ENCODE measurements around the gene CAMK1D. TPM values are rescaled to one million over a fixed set of nuclear protein-coding genes. Genes with fewer than 3 reads are reported as not detected.

The CAMK1D gene
- total and polyA plus RNA-seq, 2 of the 8 experiments (the other 6 are each of a cell fraction or from before 2014, with no cell fraction given), result 3.5 to 10.6 TPM

DNA sequence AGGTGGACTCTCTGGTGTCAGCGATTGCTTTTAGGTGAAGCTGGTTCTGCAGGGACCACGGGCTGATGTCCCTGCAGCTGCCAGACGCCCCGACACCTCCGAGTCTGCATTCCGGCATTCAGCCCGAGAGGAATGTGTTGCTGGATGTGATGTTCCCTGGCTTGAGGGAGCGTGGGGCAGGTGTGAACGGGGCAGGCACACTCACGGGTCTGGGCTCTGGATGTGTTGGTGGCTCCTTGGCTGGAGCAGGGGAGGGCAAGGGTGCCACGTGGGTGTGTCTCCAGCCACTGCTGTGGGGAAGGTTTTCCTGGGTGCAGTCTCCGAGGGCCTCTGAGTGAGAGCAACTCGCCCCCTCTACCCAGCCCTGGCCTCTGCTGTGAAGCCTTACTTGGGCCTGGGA, 140.5 kb downstream of the CAMK1D start:
- POLR2A ChIA-PET (ENCODE audit: partially characterized antibody), result no interaction called here
- FAIRE-seq (no peak), DNase-seq (ENCODE audit: low read depth in 1 of 2, low spot score in 2 of 2) (no peak)
- Histone ChIP-seq H3K27ac (ENCODE audit: low read depth, low read length) (no peak overlapping the region), H4K5ac (ENCODE audit: insufficient read length, low read depth, low read length) (no peak overlapping the region), H2BK12ac (ENCODE audit: low read depth, low read length) (peak overlapping the region; percentile 0; the same call in 1 of the 2 replicates), H2BK20ac (ENCODE audit: low read length) (0 out of 2 replicates have a peak overlapping the region, but pooled peaks have one; percentile 32), H3K4me2 (ENCODE audit: insufficient read depth in 1 of 2, low read depth in 2 of 2, low read length in 2 of 2) (no peak overlapping the region), H3K56ac (replicated peaks; ENCODE audit: insufficient read length, low read depth, low read length) (no peak overlapping the region), H3K36me3 (ENCODE audit: control insufficient read depth in 2 of 4, insufficient read depth in 4 of 4, low read length in 3 of 4) (no peaks in the 10 kb centered on the region), H3K4ac (replicated peaks; ENCODE audit: insufficient read length, low read depth, low read length) (no peak overlapping the region), H3K4me3 (ENCODE audit: extremely low read depth in 1 of 4, insufficient read depth in 2 of 4, low read depth in 3 of 4, low read length in 4 of 4) (no peak overlapping the region), H3K14ac (ENCODE audit: insufficient read length) (no peak overlapping the region), H3K79me1 (ENCODE audit: low read depth, low read length) (no peaks in the 10 kb centered on the region), H3K23me2 (ENCODE audit: low read depth, low read length) (no peaks in the 10 kb centered on the region), H2BK5ac (ENCODE audit: low read depth, low read length) (no peak overlapping the region), H2AK5ac (ENCODE audit: low read depth, low read length) (no peak overlapping the region), H3K9ac (replicated peaks in 1 of 4; ENCODE audit: extremely low read depth in 1 of 4, low read depth in 3 of 4, low read length in 3 of 4) (no peak overlapping the region), H3K9me3 (ENCODE audit: insufficient read depth in 2 of 2, low read depth in 1 of 2, low read length in 1 of 2) (peaks cover 3 to 4% of the 10 kb centered on the region in 2 experiments; a peak in 2 of 4 replicates), H3K18ac (ENCODE audit: extremely low read depth, low read length) (no peak overlapping the region), H4K8ac (ENCODE audit: extremely low read depth, insufficient read depth, low read length) (no peak overlapping the region; the same call in 1 of the 2 replicates), H3K79me2 (ENCODE audit: control insufficient read depth in 1 of 2, insufficient read depth in 2 of 2, low read length in 2 of 2) (no peaks in the 10 kb centered on the region), H4K20me1 (replicated peaks in 1 of 2; ENCODE audit: control insufficient read depth in 1 of 2, insufficient read depth in 2 of 2, low read length in 2 of 2) (no peaks in the 10 kb centered on the region), H2BK120ac (replicated peaks; ENCODE audit: low read depth, low read length) (no peak overlapping the region), H3K4me1 (replicated peaks in 1 of 4; ENCODE audit: control insufficient read depth in 3 of 4, insufficient read depth in 4 of 4, low read length in 3 of 4) (peaks cover 0 to 9% (median 4%) of the 10 kb centered on the region in 4 experiments; a peak in 6 of 7 replicates), H3K27me3 (replicated peaks in 1 of 4; ENCODE audit: control insufficient read depth in 3 of 4, extremely low read depth in 1 of 4, insufficient read depth in 3 of 4, low read length in 3 of 4) (no peaks in the 10 kb centered on the region), H3K23ac (ENCODE audit: insufficient read length) (no peak overlapping the region), H2BK15ac (ENCODE audit: low read length) (no peak overlapping the region), H4K91ac (replicated peaks; ENCODE audit: insufficient read length, low read length) (no peak overlapping the region), H2AFZ (ENCODE audit: low read length) (no peak overlapping the region)
- CTCF ChIA-PET (ENCODE audit: partially characterized antibody), result interaction anchor here (1.0 kb wide), 1 partner anchor 237 kb away, joined by 3 read pairs; no protein-coding TSS in a partner anchor
- 83% methylated on average over 13 of the region's 13 CpGs; no CpG with 5 or more reads in 1 of the 2 experiments for WGBS, 2 experiments (ENCODE audit: extremely low coverage in 1 of 2, insufficient coverage in 1 of 2, insufficient read length in 1 of 2, insufficient replicate concordance in 2 of 2, low coverage in 1 of 2, low lambda C conversion rate in 2 of 2, missing lambda C conversion rate in 1 of 2)
- TF ChIP-seq TEAD4 (IDR thresholded peaks at IDR 0.05; ENCODE audit: low read depth, low read length), result peak; percentile 81
- no peak for TF ChIP-seq HDAC6 (IDR thresholded peaks at IDR 0.05; ENCODE audit: low read depth, low read length)

Data from H1 (cell line).